HG03045 (cell line): Measurements from ENCODE around the gene CYBA.
A peak's percentile ranks its signal among the peaks of the same experiment; 100 is the strongest.
"Not testable (repeated sequence)": the region's sequence is repeated elsewhere in the genome, so short reads cannot be mapped to it uniquely, and the experiment has no call there.

Experiments
- ATAC-seq: cut with Tn5 transposase; IDR thresholded peaks from one replicate; pipeline ENCODE4 v1.9.1; 2021; ENCODE audit warnings: mild to moderate bottlenecking, moderate library complexity; ENCODE audit not compliant: unreplicated experiment

Gene CYBA

GRCh38 chr16:88686439-88687253, 35.8 kb upstream of the CYBA start, which contains the start of gene SNAI3:
SNAI3 (minus strand) TSS chr16:88686507; CDS start chr16:88686406, 101 bp downstream.
- ATAC-seq: peak; percentile 69

DNA sequence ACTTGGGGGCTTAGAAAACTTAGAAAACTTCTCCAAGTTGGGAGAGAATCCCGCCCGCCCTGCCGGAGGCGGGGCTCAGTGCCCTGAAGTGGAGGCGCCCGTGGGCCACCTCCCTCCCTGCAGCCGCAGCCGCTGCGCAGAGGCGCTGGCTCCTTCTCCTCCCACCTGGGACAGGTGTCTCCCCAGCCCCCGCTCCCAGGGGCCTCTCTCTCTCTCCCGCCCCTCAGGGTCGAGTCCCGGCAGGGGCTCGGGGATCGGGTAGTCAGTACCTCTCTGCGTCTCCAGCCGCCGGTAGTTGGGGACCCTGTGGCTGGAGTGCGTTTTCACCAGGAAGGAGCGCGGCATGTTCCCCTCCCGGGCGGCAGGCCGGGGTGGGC, 35.2 kb upstream of the CYBA start:
- peak; percentile 14 for ATAC-seq

GRCh38 chr16:88685156-88686061, 34.6 kb upstream of the CYBA start:
- no peak for ATAC-seq

DNA sequence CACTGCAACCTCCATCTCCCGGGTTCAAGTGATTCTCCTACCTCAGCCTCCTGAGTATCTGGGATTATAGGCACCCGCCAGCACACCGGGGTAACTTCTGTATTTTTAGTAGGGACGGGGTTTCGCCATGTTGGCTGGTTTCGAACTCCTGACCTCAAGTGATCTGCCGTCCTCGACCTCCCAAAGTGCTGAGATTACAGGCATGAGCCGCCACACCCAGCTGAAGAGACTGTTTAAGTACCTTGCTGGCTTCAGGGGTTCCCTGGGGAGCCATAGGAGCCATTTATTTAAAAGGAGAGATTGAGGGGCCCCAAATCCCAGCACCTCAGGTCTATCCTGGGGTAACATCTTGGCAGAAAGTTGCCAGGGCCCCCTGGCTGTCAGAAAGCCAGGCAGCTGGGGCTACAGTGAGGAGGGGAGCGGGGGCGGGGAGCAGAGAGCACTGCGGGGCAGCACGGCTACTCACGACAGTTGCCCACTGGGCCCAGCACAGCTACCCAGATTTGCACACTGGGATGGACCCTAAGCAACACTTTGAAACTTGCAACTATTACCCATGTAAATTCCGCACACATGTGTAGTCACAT, 33.8 kb upstream of the CYBA start:
- no peak for ATAC-seq

DNA sequence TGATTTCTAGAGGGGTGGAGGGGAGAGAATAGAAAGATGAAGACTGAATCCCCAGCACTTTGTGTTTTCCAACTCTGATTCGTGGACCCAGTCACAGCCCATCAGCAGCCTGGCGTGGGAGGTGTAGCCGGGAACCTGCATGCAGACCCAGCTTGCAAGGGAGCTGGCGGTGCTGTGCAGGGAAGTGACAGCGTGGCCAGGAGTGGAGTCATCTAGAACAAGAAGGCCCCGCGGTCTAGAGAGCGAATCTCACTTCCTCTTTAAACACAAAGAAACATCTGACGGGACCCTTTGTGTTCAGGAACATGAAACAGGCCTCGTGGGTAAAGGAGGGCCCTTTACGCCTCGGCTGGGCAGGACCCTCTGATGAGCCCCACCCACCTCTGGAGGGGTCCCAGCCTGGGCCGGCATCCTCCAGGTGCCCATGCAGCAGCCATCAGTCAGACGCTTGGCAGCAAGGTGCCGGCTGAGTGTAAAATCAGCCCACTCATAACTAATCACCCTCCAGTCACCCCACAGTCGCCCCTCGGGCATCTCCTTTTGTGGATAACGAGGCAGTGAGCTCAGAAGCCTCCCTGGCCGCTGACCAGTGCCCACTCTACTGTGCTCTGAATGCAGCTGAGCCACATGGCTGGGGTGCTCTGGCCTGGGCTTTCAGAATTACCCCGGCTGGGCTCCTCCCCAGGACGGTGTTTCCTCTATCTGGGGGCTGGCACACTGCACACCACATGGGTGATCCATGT, 31.0 kb upstream of the CYBA start:
- ATAC-seq: peak; percentile 56

- no peak for ATAC-seq
Observed at GRCh38 chr16:88681084-88681680, 30.3 kb upstream of the CYBA start.

GRCh38 chr16:88680554-88681083, 29.8 kb upstream of the CYBA start:
- ATAC-seq: no peak

DNA sequence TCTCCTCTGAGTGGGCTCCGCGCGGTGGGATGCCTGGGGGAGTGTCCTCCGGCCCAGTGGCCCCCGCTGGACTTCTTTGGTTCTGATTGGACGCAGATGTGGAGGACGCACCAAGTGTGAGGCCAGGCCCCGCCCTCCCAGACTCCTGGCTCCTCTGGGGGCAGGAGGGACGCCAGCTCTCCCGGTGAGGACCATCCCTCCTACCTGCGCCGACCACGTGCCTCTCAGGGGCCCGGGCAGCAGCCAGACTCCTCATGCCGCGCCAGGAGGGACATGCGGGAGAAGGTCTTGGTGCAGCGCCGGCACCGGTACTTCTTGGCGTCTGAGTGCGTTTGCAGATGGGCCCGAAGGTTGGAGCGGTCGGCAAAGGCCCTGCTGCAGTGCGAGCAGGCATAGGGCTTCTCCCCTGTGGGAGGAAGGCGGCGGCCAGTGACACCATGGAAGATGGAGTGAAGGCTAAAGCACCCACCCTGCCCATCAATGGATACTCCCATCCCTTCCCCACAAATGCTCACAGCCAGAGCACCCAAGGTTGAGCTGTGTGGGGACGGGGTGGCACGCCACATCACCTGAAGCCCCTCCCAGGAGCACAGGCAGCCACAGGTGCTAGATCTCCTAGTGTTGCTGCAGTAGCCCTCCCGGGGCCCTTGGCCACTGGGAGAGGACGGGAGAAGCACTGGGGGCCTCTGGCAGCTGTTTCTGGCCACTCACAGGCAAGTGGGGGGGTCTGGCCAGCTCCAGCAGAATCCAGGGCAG, 27.5 kb upstream of the CYBA start:
- no peak for ATAC-seq

DNA sequence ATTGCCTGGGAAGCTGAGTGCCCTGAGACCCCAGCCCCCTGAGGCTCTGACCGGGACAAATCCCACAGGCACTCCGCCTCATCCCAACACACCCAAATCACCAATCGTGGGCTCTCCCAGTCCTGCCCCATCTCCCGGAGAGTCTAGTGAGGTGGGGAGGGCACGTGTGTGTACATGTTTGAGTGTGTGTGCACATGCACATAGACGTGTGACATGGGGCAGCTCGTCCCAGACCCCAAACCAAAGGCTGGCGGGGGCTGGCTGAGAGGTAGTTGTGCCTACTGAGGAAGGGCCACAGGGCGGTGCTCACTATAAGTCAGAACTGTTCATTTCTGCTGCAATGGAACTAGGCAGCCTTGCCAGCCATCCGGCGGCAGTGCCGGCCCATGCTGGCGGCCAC, 26.9 kb upstream of the CYBA start:
- ATAC-seq: no peak

- ATAC-seq: no peak
Observed at GRCh38 chr16:88676502-88677242, 25.8 kb upstream of the CYBA start.

DNA sequence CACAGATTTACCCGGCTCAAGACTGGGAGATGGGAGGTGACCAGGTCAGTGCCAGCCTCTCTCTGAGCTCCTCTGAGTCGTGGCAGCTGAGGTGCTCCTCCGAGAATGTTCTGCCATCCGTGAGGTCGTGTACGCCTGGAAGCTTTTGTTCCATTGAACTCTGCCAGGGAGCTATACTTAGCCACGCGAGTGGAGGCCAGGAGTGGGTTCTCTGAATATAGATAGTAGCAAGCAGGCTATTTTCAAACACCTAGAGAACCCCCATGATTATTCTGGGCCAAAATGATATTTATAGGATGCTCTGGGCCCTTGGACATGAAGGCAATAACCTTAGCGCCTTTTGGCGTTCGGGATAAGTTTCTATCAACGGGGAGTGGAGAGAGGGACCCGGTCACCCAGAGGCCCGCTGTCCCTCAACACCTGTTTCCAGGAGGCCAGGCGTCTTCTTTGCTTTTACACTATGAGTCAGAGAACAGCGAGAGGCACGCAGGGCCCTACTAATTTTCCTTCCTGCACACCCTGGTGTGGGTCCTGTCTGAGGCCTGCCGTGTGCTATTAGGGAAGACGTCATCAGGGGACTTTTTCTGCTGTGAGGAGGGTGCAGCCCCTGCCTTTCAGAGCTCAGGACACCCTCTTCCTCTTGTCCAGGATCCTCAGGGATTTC, 23.0 kb upstream of the CYBA start:
- ATAC-seq: no peak

DNA sequence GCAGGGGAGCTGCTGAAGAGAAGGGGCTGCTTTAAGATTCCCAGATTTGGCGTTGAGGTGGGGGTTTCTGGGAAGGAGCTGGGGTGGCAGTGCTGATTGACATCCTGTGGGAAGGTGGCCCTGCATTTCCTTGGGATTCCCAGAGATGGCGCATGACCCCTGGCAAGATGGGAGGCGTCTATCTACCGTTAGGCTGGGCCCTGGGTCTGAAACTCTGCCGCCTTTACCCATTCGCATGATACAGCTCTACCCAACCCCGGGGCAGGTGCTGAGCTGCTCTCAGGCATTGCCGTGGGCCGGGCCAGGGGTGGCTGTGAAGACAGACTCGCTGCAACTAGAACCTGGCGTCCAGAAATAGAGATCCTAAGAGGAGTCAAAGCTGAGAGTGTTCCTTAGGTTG, 21.9 kb upstream of the CYBA start:
- no peak for ATAC-seq

DNA sequence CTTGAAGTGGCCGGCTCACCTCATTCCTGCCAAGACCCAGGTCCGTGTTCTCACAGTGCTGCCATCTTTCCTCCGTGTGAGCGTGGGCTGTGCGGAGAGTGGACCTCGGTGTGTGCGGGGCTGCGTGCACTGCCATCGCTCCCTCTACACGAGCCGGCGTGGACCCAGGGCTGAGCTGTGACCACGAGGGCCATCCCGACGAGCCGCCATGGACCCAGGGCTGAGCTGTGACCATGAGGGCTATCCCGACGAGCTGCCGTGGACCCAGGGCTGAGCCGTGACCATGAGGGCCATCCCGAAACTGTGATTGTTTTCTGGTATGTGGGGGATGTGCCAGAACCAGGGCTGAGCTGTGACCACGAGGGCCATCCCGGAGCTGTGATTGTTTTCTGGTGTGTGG, 21.0 kb upstream of the CYBA start:
- no peak for ATAC-seq

DNA sequence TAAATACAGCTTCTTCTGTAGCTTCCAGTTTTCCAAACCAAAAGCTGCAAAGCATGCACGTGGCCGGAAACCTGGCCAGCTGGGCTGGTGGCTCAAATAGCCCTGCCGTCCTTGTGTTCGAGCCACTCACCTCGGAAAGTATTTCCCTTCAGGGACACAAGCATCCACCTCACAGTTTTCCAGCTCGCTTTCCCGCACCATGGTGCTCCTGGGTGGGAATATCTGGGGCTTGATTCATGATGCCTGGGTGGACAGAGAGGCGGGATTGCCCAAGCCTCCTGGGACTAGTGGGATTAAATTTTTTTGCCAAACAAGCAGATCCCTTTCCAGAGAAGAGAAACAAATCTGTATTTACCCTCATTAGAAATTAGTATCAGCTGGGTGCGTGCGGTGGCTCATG, 19.1 kb upstream of the CYBA start:
- ATAC-seq: no peak

GRCh38 chr16:88669493-88669892, 18.6 kb upstream of the CYBA start:
- ATAC-seq: not testable (repeated sequence)

GRCh38 chr16:88667461-88667860, 16.6 kb upstream of the CYBA start:
- no peak for ATAC-seq

DNA sequence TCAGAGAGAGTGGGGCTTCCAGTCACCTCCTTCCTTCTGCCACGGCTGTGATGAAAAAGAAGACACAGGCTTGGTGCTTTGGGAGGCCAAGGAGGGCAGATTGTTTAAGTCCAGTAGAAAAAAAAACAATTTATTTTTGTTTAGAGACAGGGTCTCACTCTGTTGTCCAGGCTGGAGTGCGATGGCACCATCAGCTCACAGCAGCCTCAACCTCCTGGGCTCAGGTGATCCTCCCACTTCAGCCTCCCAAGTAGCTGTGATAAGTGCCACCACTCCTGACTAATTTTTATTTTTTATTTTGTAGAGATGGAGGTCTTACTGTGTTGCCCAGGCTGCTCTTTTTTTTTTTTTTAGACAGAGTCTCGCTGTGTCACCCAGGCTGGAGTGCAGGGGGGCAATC, 14.7 kb upstream of the CYBA start:
- ATAC-seq: no peak

GRCh38 chr16:88665148-88665547, 14.3 kb upstream of the CYBA start:
- ATAC-seq: no peak
